GM20000 (cell line): ENCODE results near the gene NPAS1.

Source experiments
- DNase-seq: peaks from one replicate; pipeline ENCODE4 v3.0.0; 2012; ENCODE audit warnings: low spot score
- TF ChIP-seq, protein P1 (sequence below): IDR thresholded peaks from 2 replicates; pipeline ENCODE4 v1.5.1; 2012; ENCODE audit warnings: mild to moderate bottlenecking, control low read depth; ENCODE audit errors: extremely low read depth, missing control alignments

NPAS1 gene

DNA sequence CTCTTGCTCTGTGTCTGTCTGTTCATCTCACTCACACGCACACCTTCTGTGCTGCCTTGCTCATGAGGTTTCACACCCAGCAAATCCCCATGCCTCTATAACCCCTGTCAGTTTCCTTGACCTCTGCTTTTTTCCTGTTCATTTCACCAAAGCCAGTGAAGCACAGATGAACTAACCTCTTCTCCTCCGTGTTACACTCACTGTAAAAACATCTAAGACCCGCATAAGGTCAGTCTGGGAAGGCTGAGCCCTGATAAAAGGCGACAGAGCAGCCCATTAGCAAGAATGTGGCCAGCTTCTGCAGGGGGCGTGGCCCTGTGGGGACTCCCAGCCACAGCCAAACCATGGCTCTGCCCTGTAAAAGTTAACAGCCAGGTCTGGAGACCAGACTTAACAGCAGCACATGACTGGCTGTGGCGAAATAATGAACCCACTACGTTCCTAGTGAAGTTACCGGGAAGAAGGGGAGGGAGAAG is 42.8 kb upstream of the NPAS1 start:
- TF ChIP-seq, protein P1, sequence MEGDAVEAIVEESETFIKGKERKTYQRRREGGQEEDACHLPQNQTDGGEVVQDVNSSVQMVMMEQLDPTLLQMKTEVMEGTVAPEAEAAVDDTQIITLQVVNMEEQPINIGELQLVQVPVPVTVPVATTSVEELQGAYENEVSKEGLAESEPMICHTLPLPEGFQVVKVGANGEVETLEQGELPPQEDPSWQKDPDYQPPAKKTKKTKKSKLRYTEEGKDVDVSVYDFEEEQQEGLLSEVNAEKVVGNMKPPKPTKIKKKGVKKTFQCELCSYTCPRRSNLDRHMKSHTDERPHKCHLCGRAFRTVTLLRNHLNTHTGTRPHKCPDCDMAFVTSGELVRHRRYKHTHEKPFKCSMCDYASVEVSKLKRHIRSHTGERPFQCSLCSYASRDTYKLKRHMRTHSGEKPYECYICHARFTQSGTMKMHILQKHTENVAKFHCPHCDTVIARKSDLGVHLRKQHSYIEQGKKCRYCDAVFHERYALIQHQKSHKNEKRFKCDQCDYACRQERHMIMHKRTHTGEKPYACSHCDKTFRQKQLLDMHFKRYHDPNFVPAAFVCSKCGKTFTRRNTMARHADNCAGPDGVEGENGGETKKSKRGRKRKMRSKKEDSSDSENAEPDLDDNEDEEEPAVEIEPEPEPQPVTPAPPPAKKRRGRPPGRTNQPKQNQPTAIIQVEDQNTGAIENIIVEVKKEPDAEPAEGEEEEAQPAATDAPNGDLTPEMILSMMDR: no peak
- DNase-seq: no peak

DNA sequence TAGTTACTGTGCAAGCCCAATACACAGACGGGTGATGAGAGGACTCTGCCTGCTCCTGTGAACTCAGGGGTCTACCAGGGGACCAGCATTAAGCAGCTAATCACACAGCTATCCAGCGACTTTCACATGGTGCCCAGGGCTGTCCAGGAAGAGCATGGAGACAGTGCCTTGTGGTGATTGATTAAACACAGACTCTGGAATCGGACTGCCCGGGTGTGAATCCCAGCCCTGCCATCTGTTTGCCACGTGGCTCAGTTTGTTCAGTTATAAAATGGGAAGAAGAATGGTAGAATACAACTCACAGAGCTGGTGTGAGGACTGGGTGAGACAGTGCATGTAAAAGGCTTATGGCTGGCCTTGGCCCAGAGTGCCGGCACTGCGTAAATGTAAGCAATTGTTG is 42.1 kb upstream of the NPAS1 start:
- TF ChIP-seq, protein P1: no peak

DNA sequence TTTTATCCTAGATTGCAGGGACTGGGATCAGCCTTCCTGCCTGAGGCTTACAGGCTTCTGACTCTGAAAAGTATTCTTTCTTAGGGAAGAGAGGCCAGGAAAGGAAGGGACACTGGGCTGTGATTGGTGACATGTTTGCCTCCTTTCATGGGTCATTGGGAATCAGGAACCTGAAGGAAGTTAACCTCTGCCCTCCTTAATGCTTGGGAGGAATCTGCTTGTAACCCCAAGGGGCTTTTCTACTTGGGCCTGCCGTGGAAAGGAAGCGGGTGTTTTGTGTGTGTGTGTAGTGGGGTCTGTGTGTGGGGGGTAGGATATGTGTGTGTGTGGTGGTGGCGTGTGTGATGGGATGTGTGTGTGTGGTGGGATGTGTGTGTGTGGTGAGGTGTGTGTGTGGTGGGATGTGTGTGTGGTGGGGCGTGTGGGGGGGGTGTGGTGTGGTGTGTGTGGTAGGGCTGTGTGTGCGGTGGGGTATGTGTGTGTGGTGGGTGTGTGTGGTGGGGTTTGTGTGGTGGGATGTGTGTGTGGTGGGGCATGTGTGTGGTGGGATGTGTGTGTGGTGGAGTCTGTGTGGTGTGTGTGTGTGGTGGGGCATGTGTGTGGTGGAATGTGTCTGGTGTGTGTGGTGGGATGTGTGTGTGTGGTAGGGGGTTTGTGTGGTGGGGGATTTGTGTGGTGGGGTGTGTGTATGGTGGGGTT is 41.3 kb upstream of the NPAS1 start:
- DNase-seq: no peak
- TF ChIP-seq, protein P1: no peak

More for the DNA sequence above, 42.1 kb upstream of the NPAS1 start:
- no peak for DNase-seq

DNA sequence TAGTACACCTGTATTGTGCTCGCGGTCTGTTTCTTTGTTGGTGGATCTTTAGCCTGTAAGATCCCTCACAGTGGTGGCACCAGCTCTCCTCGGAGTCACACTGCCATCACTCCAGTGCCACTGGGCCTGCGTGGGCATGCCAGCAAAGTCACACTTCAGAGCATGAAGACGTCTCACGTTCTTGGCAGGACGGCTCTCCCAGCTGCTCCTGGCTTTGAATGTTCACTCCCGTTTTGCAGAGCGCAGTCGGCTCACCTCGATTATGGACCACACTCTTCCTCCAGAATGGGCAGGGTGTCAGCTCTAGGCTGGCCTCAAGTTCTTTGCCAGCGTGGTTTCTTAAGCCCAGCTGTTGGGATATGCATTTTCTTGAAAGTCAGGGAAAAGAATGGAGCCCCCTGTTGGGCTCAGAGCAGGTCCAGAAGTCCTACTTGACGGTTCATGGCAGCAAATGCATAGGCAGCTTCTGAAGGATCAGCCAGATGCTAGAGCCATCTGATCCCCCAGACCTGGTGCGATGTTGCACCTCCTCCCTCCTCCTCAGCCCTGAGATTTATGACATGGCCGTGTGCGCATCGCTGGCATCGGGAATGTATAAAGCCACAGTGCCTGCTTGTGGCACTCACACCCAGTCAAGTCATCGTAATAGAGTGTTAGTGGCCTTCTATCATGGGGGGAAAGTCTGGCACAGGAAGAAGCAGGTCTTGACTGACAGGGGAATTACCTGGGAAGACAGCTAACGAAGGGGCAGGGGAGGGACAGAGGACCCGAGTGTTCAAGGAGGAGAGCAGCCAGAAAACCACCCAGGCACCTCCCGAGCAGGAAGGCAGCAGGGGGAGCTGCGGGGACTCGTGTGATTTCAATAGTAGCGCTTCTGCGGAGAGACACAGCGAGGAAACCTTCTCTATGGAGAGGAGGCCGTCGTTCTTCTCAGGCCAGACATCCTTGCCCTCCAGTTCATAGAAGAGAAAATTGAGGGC is 40.2 kb upstream of the NPAS1 start:
- no peak for DNase-seq
- TF ChIP-seq, protein P1: no peak

DNA sequence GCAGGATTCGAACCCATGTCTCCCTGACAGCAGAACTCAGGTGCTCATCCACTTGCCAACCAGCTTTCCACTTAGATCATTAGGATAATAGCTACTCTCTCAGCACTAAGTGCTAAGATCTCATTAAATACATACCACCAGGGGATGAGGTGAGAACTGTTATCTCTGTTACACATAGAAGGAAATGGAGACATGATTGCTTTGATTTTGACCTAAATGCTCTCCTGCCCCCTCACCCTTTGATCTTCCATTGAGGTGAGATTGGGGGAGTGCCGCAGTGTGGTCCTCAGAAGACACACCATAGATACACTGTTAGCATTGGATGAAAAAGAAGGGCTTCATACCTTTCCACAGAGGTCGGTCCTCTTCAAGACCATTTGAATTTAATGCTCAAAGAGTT is 38.9 kb upstream of the NPAS1 start:
- DNase-seq: no peak
- TF ChIP-seq, protein P1: no peak

DNA sequence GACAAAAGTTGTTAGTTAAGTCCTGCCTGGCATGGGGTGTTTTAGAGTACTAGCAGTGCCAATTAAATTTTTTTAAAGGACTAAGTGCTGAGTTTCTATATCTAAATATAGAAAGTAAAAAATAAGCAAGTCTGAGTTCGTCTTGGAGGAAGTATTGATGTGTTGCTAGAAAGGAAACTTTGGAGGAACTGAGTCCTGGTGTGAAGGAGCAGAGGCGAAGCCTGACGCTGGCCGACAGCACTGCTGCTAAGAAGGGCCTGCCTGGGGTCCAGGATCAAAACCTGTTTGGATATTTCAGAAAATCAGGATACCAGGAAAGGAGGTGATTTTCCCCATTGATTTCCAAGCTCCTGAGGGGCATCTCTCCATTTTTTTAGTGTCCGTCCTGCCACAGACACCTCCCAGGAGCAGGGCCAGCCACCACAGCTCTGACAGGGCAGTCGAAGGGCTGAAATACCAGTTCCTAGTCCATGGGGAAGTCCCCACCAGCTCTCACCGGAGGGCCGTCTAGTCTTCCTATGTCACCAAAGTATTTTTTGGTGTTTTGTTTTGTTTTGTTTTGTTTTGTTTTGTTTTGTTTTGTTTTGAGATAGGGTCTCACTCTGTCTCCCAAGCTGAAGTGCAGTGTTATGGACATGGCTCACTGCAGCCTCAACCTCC is 38.2 kb upstream of the NPAS1 start:
- no peak for DNase-seq

More for the DNA sequence above, 38.2 kb upstream of the NPAS1 start:
- TF ChIP-seq, protein P1: no peak
